ENCODE measurements around the gene POLR1F.

DNA sequence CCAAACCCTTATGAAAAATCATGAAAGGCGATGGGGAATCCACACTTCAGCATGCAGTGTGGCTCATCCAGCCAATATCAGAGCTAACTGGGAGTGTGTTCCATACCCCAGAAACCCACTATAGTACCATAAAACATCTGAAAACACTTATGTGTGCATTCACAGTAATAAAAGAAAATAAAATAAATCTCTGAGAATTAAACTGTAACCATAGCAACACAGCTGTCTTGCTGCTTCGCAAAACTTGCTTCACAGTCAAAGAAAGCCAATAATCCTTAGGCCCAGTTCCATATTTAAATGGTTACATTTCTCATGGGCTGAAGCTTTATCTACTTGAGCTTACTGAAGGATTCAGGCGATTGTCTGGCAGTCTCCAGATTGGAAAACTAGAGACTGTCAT is 19.9 kb upstream of the POLR1F start:
- no peak for TF ChIP-seq CTCF (IDR thresholded peaks at IDR 0.05)
- no peak for TF ChIP-seq EZH2 (IDR thresholded peaks at IDR 0.05; ENCODE audit: borderline replicate concordance, insufficient read depth, low read depth, low read length, poor library complexity, severe bottlenecking)
